MM.1S (cell line): ENCODE measurements around the gene GAS5.

Experiments
- DNase-seq: peaks from one replicate; pipeline ENCODE4 v3.0.0-alpha.2; 2015
- H2AFZ ChIP-seq: fragments of 300-600 bp; sonication (generic); 2 replicates; pipeline ENCODE4 v1.6.0; 2016; ENCODE audit warnings: antibody characterized with exemption, low read length
- H3F3A ChIP-seq: fragments of 300-600 bp; sonication (generic); 2 replicates; pipeline ENCODE4 v1.6.1; 2016; ENCODE audit warnings: mild to moderate bottlenecking, antibody characterized with exemption, low read length, moderate library complexity, mixed read lengths; ENCODE audit not compliant: insufficient read depth
- H3K27ac ChIP-seq: fragments of 300-600 bp; sonication (generic); 2 replicates; pipeline ENCODE4 v1.5.1; 2016; ENCODE audit warnings: mild to moderate bottlenecking, low read length
- H3K27me3 ChIP-seq: fragments of 300-600 bp; sonication (generic); replicated peaks from 2 replicates; pipeline ENCODE4 v1.6.0; 2016; ENCODE audit warnings: low read length; ENCODE audit not compliant: insufficient read depth
- H3K36me3 ChIP-seq: fragments of 300-600 bp; sonication (generic); replicated peaks from 2 replicates; pipeline ENCODE4 v1.6.1; 2016; ENCODE audit warnings: mild to moderate bottlenecking, low read length, mixed read lengths; ENCODE audit not compliant: insufficient read depth
- H3K4me1 ChIP-seq: fragments of 300-600 bp; sonication (generic); 2 replicates; pipeline ENCODE4 v1.6.1; 2016; ENCODE audit warnings: low read length, mixed read lengths
- H3K4me2 ChIP-seq: fragments of 300-600 bp; sonication (generic); 2 replicates; pipeline ENCODE4 v1.6.0; 2016; ENCODE audit warnings: low read depth, low read length
- H3K4me3 ChIP-seq: fragments of 300-600 bp; sonication (generic); 2 replicates; pipeline ENCODE4 v1.5.1; 2016; ENCODE audit warnings: low read length, mixed read lengths
- H3K79me2 ChIP-seq: fragments of 300-600 bp; sonication (generic); 2 replicates; pipeline ENCODE4 v1.6.1; 2016; ENCODE audit warnings: mixed run types, low read length, mixed read lengths
- H3K9ac ChIP-seq: fragments of 300-600 bp; sonication (generic); 2 replicates; pipeline ENCODE4 v1.6.1; 2016; ENCODE audit warnings: low read length, mixed read lengths
- H3K9me2 ChIP-seq: fragments of 300-600 bp; sonication (generic); replicated peaks from 2 replicates; pipeline ENCODE4 v1.6.1; 2016; ENCODE audit warnings: mild to moderate bottlenecking, low read length, mixed read lengths; ENCODE audit not compliant: insufficient read depth
- H3K9me3 ChIP-seq: fragments of 300-600 bp; sonication (generic); replicated peaks from 2 replicates; pipeline ENCODE4 v1.6.1; 2016; ENCODE audit warnings: mild to moderate bottlenecking, low read length, mixed read lengths; ENCODE audit not compliant: insufficient read depth
- H4K20me1 ChIP-seq: fragments of 300-600 bp; sonication (generic); 2 replicates; pipeline ENCODE4 v1.6.1; 2016; ENCODE audit warnings: mild to moderate bottlenecking, low read length, moderate library complexity, mixed read lengths; ENCODE audit not compliant: insufficient read depth
- EZH2 ChIP-seq: fragments of 300-600 bp; sonication (generic); optimal IDR thresholded peaks from 2 replicates; pipeline ENCODE3; 2017; ENCODE audit warnings: low read depth, mild to moderate bottlenecking, antibody characterized with exemption, low read length, mixed read lengths
- EZH2phosphoT487 ChIP-seq: fragments of 300-600 bp; sonication (generic); IDR thresholded peaks from 2 replicates; pipeline ENCODE4 v1.6.1; 2018; ENCODE audit warnings: antibody characterized with exemption, low read length
- TF ChIP-seq, protein P1 (sequence below): fragments of 300-600 bp; sonication (generic); IDR thresholded peaks from 2 replicates; pipeline ENCODE4 v1.5.1; 2016; ENCODE audit warnings: antibody characterized with exemption, low read length, mixed read lengths

The GAS5 gene

DNA sequence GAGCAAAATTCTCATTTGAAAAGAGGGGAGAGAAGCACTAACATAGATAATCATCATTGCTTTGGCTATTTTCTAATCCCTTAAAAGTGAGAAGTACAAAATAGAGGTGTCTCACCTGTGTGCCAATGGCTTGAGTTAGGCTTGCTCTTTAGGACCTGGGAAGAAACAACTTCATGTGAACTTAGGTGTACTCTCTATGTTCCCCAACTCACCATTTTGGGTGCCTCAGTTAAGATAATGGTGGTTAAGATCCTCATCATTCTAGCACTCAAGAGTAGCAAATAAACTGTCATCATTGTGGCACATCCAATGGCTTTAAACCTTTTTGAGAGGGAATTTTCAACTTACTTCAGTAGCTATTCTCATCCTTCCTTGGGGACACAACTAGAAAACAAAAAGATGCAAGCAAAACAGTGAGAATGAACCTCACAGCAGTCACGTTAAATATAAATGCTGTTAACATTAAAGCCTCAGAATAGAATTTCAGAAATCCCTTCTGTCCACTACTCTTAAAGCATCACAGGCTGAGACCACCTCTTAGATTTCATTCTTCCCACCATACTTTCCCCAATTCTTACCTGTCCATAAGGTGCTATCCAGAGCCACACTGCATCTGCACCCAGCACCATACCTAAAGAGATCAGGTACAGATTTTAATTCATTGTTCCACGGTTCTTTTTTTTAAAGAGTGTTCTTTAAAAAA is 1.2 kb downstream of the GAS5 start:
- peaks cover 43% of the 10 kb centered on the region for H3K4me1 ChIP-seq
- H3K4me3 ChIP-seq = peak overlapping the region; percentile 90
- no peaks in the 10 kb centered on the region for H3K9me2 ChIP-seq
- H3K9me3 ChIP-seq = no peaks in the 10 kb centered on the region
- H3K79me2 ChIP-seq = peaks cover 38% of the 10 kb centered on the region
- H3F3A ChIP-seq = peaks cover 70% of the 10 kb centered on the region
- peaks cover 44% of the 10 kb centered on the region for H4K20me1 ChIP-seq
- no peak for DNase-seq
- H3K36me3 ChIP-seq = peaks cover 31% of the 10 kb centered on the region
- peak overlapping the region; percentile 77 for H3K4me2 ChIP-seq
- H3K9ac ChIP-seq = peak overlapping the region; percentile 83
- no peak overlapping the region for H2AFZ ChIP-seq
- peak overlapping the region; percentile 86; the same call in 1 of the 2 replicates for H3K27ac ChIP-seq
- TF ChIP-seq, protein P1, sequence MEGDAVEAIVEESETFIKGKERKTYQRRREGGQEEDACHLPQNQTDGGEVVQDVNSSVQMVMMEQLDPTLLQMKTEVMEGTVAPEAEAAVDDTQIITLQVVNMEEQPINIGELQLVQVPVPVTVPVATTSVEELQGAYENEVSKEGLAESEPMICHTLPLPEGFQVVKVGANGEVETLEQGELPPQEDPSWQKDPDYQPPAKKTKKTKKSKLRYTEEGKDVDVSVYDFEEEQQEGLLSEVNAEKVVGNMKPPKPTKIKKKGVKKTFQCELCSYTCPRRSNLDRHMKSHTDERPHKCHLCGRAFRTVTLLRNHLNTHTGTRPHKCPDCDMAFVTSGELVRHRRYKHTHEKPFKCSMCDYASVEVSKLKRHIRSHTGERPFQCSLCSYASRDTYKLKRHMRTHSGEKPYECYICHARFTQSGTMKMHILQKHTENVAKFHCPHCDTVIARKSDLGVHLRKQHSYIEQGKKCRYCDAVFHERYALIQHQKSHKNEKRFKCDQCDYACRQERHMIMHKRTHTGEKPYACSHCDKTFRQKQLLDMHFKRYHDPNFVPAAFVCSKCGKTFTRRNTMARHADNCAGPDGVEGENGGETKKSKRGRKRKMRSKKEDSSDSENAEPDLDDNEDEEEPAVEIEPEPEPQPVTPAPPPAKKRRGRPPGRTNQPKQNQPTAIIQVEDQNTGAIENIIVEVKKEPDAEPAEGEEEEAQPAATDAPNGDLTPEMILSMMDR = no peak
- TF ChIP-seq EZH2 (no peak), EZH2phosphoT487 (no peak)
- no peaks in the 10 kb centered on the region for H3K27me3 ChIP-seq

DNA sequence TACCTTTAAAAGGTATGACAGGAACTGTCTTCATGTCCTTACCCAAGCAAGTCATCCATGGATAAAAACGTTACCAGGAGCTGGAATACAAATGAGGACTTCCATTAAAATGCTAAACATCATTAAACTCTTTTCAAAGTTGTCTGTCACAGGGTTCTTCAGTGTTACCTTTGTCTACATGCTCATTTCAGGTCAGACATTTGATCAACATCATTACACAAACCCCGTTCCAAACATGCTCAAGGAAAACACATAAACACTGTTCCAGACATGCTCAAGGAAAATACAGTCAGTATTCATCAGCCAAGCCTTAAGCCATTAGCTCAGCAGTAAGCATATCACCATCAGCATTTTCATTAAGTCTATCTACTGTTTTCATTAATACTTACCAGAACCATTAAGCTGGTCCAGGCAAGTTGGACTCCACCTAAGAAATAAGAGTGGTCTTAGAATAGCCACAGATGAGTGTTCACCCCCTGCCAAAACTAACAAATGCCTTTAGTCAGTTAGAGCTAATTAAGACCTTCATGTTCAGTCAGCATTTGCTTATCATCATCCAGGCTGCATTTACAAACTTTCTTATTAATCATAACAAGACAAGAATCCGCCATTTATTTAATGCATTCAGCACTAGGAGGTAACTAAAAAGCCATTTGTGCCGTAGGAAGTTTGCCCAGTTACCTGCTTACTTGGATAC is 2.2 kb downstream of the GAS5 start:
- Histone ChIP-seq H3K79me2 (peaks cover 38% of the 10 kb centered on the region), H3K9me3 (no peaks in the 10 kb centered on the region), H3K4me2 (peak overlapping the region; percentile 77), H3K36me3 (peaks cover 31% of the 10 kb centered on the region), H3K27ac (peak overlapping the region; percentile 86; the same call in 1 of the 2 replicates), H3K27me3 (no peaks in the 10 kb centered on the region), H3K9me2 (no peaks in the 10 kb centered on the region), H3K9ac (peak overlapping the region; percentile 83; the same call in 1 of the 2 replicates), H3K4me3 (peak overlapping the region; percentile 90), H2AFZ (no peak overlapping the region), H4K20me1 (peaks cover 44% of the 10 kb centered on the region), H3F3A (peaks cover 78% of the 10 kb centered on the region), H3K4me1 (peaks cover 43% of the 10 kb centered on the region)
- TF ChIP-seq EZH2phosphoT487 (no peak), EZH2 (no peak)
- TF ChIP-seq, protein P1 = no peak
- DNase-seq = no peak

DNA sequence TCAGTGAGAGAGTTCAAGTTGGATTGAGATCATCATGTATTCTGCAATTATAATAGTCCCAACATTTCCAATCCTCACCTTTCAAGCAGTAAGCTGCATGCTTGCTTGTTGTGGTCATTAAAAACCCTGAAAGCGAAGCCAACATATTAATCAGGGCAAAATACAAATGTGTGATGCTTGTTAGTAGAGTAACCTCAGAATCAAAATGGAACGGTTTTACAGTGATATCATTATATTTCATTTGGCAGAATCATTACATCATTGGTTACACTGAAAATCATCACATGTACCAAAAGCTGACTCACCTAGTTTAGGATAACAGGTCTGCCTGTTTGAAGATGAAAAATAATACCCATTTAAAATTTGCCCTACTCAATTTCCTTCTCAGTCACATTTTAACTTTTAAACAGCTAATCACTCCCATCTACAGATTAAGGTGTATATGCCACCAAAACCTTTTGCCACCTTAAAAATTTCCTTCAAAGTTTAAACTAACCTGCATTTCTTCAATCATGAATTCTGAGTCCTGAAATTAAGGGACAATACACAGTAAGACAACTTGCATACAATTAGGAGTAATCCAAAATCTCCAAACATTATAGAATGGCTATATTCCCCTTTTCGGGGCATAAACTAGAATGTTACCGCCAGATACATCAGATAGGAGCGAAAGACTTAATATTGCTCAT is 3.5 kb downstream of the GAS5 start:
- peaks cover 85% of the 10 kb centered on the region for H3F3A ChIP-seq
- peaks cover 44% of the 10 kb centered on the region for H4K20me1 ChIP-seq
- peak overlapping the region; percentile 86; the same call in 1 of the 2 replicates for H3K27ac ChIP-seq
- no peaks in the 10 kb centered on the region for H3K27me3 ChIP-seq
- H3K9me3 ChIP-seq = no peaks in the 10 kb centered on the region
- no peak for TF ChIP-seq EZH2
- TF ChIP-seq, protein P1 = no peak
- no peak for TF ChIP-seq EZH2phosphoT487
- H2AFZ ChIP-seq = no peak overlapping the region
- H3K9ac ChIP-seq = no peak overlapping the region
- H3K4me3 ChIP-seq = no peak overlapping the region
- H3K36me3 ChIP-seq = peaks cover 31% of the 10 kb centered on the region
- H3K4me1 ChIP-seq = peaks cover 39% of the 10 kb centered on the region
- no peak for DNase-seq
- peak overlapping the region; percentile 77; the same call in 1 of the 2 replicates for H3K4me2 ChIP-seq
- peaks cover 38% of the 10 kb centered on the region for H3K79me2 ChIP-seq
- no peaks in the 10 kb centered on the region for H3K9me2 ChIP-seq
